Measurements from ENCODE around the gene FRS3. TPM values are rescaled to one million over a fixed set of nuclear protein-coding genes. Genes with fewer than 3 reads are reported as not detected.

The FRS3 gene
- total RNA-seq, 1 donor from 2014 or later: 3.1 TPM

GRCh38 chr6:41811095-41811494 lies 31.4 kb upstream of the FRS3 start:
- no peaks in the 10 kb centered on the region for H4K20me1 ChIP-seq (ENCODE audit: insufficient read depth, low read length)
- no peaks in the 10 kb centered on the region for H3K4me1 ChIP-seq (ENCODE audit: insufficient read depth, low read length)
- DNase-seq (ENCODE audit: low read depth) (no peak), FAIRE-seq (no peak)
- H3K4me3 Mint-ChIP-seq (ENCODE audit: unreplicated experiment): no peak overlapping the region
- H3K9me3 Mint-ChIP-seq (ENCODE audit: unreplicated experiment): no peaks in the 10 kb centered on the region
- no peak overlapping the region for H3K27ac Mint-ChIP-seq (ENCODE audit: unreplicated experiment)
- H3K4me2 ChIP-seq (ENCODE audit: low read length): no peak overlapping the region
- H3K9me3 ChIP-seq (ENCODE audit: insufficient read depth, low read depth, low read length): no peaks in the 10 kb centered on the region
- no peaks in the 10 kb centered on the region for H3K27me3 ChIP-seq (ENCODE audit: insufficient read depth, low read length)
- H3K4me1 Mint-ChIP-seq (ENCODE audit: low read depth, unreplicated experiment): peaks cover 11% of the 10 kb centered on the region
- no peak for TF ChIP-seq EZH2 (IDR thresholded peaks at IDR 0.05; ENCODE audit: insufficient read depth, low read length)
- no peak for TF ChIP-seq CTCF (IDR thresholded peaks at IDR 0.05; ENCODE audit: insufficient read depth, low read depth, low read length)
- H2AFZ ChIP-seq (ENCODE audit: low read depth, low read length): no peak overlapping the region
- peaks cover 2% of the 10 kb centered on the region for H3K36me3 Mint-ChIP-seq (ENCODE audit: low read depth, unreplicated experiment)
- H3K36me3 ChIP-seq (ENCODE audit: insufficient read depth, low read length): no peaks in the 10 kb centered on the region
- no peaks in the 10 kb centered on the region for H3K79me2 ChIP-seq (ENCODE audit: insufficient read depth, low read length)
- no peak overlapping the region for H3K4me3 ChIP-seq (ENCODE audit: insufficient read depth, low read depth, low read length)
- H3K27ac ChIP-seq (ENCODE audit: low read depth, low read length): no peak overlapping the region
- no peak overlapping the region for H3K9ac ChIP-seq (ENCODE audit: low read length)
- H3K27me3 Mint-ChIP-seq (ENCODE audit: low read depth, unreplicated experiment): no peaks in the 10 kb centered on the region

DNA sequence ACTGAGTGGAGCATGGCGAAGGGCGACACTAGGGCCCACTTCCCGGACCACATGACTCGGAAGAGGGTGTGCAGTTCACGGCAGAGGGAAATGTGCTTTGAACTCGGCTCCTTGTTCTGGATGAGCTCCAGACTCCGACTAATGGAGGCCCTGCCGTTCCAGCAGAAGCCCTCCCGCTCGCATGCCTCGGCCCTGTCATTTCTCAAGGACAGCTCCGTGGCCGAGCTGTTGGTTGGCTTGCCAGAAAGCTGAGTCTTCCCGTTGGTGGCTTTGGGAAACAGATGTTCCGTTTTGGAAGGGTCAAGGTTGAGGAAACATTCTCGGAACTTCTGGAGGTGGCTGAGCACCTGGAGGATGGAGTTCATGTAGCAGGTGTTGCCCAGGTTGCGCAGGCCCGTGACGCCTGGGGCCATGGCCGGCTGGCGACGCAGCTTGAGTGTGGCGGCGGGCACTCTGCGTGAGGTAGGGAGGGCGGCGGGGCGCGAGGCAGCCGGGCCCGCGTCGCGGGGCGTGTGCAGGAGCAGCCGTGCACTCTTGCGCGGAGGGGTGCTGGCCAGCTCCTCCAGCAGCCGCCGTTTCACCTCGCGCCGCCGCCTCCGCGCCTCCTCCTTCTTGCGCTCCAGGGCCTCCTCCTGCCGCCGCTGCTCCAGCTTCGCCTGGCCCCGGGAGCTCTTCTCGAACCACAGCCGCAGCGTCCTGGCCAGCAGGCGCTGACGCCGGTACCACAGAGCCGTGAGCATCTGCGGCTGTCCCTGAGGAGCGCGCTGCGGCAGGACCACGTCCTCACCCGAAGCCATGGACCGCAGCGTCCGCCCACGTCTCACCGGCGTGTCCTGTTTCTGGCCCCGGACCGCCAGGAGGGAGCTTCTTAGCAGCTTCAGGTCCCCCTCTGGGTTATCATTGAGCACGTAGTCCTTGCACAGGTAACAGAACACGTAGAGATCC lies 26.4 kb upstream of the FRS3 start:
- Mint-ChIP-seq H3K27me3 (ENCODE audit: low read depth, unreplicated experiment) (peaks cover 2% of the 10 kb centered on the region), H3K4me3 (ENCODE audit: unreplicated experiment) (no peak overlapping the region), H3K9me3 (ENCODE audit: unreplicated experiment) (no peaks in the 10 kb centered on the region), H3K27ac (ENCODE audit: unreplicated experiment) (no peak overlapping the region), H3K4me1 (ENCODE audit: low read depth, unreplicated experiment) (peaks cover 7% of the 10 kb centered on the region), H3K36me3 (ENCODE audit: low read depth, unreplicated experiment) (peaks cover 4% of the 10 kb centered on the region)
- FAIRE-seq: no peak
- no peaks in the 10 kb centered on the region for H4K20me1 ChIP-seq (ENCODE audit: insufficient read depth, low read length)
- H2AFZ ChIP-seq (ENCODE audit: low read depth, low read length): no peak overlapping the region
- no peak overlapping the region for H3K4me3 ChIP-seq (ENCODE audit: insufficient read depth, low read depth, low read length)
- no peak overlapping the region for H3K27ac ChIP-seq (ENCODE audit: low read depth, low read length)
- no peak for TF ChIP-seq EZH2 (IDR thresholded peaks at IDR 0.05; ENCODE audit: insufficient read depth, low read length)
- TF ChIP-seq CTCF (IDR thresholded peaks at IDR 0.05; ENCODE audit: insufficient read depth, low read depth, low read length): no peak
- no peak overlapping the region for H3K9ac ChIP-seq (ENCODE audit: low read length)
- H3K79me2 ChIP-seq (ENCODE audit: insufficient read depth, low read length): no peaks in the 10 kb centered on the region
- no peaks in the 10 kb centered on the region for H3K36me3 ChIP-seq (ENCODE audit: insufficient read depth, low read length)
- DNase-seq (ENCODE audit: low read depth): no peak
- no peaks in the 10 kb centered on the region for H3K27me3 ChIP-seq (ENCODE audit: insufficient read depth, low read length)
- H3K4me1 ChIP-seq (ENCODE audit: insufficient read depth, low read length): no peaks in the 10 kb centered on the region
- H3K9me3 ChIP-seq (ENCODE audit: insufficient read depth, low read depth, low read length): no peaks in the 10 kb centered on the region
- H3K4me2 ChIP-seq (ENCODE audit: low read length): no peak overlapping the region

- Histone ChIP-seq H3K4me2 (ENCODE audit: low read length) (no peak overlapping the region), H4K20me1 (ENCODE audit: insufficient read depth, low read length) (no peaks in the 10 kb centered on the region), H3K4me1 (ENCODE audit: insufficient read depth, low read length) (peaks cover 5% of the 10 kb centered on the region), H3K9ac (ENCODE audit: low read length) (no peak overlapping the region), H3K79me2 (ENCODE audit: insufficient read depth, low read length) (no peaks in the 10 kb centered on the region), H3K9me3 (ENCODE audit: insufficient read depth, low read depth, low read length) (no peaks in the 10 kb centered on the region), H2AFZ (ENCODE audit: low read depth, low read length) (peak overlapping the region; percentile 32), H3K4me3 (ENCODE audit: insufficient read depth, low read depth, low read length) (no peak overlapping the region), H3K27ac (ENCODE audit: low read depth, low read length) (no peak overlapping the region), H3K27me3 (ENCODE audit: insufficient read depth, low read length) (no peaks in the 10 kb centered on the region), H3K36me3 (ENCODE audit: insufficient read depth, low read length) (no peaks in the 10 kb centered on the region)
- Mint-ChIP-seq H3K27ac (ENCODE audit: unreplicated experiment) (no peak overlapping the region), H3K4me1 (ENCODE audit: low read depth, unreplicated experiment) (peaks cover 19% of the 10 kb centered on the region), H3K36me3 (ENCODE audit: low read depth, unreplicated experiment) (peaks cover 8% of the 10 kb centered on the region), H3K27me3 (ENCODE audit: low read depth, unreplicated experiment) (peaks cover 2% of the 10 kb centered on the region), H3K9me3 (ENCODE audit: unreplicated experiment) (no peaks in the 10 kb centered on the region), H3K4me3 (ENCODE audit: unreplicated experiment) (no peak overlapping the region)
- no peak for TF ChIP-seq EZH2 (IDR thresholded peaks at IDR 0.05; ENCODE audit: insufficient read depth, low read length)
- peak; percentile 55 for TF ChIP-seq CTCF (IDR thresholded peaks at IDR 0.05; ENCODE audit: insufficient read depth, low read depth, low read length)
- no peak for FAIRE-seq
- no peak for DNase-seq (ENCODE audit: low read depth)
Observed at GRCh38 chr6:41801380-41801779, 21.7 kb upstream of the FRS3 start.
